ENCODE data around the gene SOBP.

DNA sequence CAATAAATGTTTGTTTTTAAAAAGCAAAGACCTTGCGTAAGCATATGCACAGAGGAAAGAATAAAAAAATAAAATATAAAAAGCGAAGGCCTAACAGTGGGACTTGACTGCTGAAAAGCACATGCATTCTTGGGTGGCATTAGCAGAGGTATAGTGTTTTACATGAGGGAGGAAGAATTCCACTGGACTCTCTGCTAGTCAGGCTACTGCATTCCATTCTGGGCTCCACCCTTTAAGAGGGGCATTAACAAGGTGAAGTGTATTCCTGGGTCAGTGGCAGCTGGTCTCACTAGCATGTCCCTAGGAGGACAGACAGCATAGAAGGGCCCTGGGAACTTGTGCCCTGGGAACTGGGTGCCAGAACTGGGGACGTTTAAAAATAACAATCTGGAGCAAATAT, 134.1 kb downstream of the SOBP start:
- TF ChIP-seq, protein P1, sequence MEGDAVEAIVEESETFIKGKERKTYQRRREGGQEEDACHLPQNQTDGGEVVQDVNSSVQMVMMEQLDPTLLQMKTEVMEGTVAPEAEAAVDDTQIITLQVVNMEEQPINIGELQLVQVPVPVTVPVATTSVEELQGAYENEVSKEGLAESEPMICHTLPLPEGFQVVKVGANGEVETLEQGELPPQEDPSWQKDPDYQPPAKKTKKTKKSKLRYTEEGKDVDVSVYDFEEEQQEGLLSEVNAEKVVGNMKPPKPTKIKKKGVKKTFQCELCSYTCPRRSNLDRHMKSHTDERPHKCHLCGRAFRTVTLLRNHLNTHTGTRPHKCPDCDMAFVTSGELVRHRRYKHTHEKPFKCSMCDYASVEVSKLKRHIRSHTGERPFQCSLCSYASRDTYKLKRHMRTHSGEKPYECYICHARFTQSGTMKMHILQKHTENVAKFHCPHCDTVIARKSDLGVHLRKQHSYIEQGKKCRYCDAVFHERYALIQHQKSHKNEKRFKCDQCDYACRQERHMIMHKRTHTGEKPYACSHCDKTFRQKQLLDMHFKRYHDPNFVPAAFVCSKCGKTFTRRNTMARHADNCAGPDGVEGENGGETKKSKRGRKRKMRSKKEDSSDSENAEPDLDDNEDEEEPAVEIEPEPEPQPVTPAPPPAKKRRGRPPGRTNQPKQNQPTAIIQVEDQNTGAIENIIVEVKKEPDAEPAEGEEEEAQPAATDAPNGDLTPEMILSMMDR (IDR thresholded peaks at IDR 0.05), result no peak
- no peak for TF ChIP-seq POLR2A (IDR thresholded peaks at IDR 0.05)

Data from esophagus squamous epithelium (tissue), 4 donors.